Type B pancreatic cell (in vitro differentiated cells): ENCODE data around the gene PLEKHA1. TPM values are rescaled to one million over a fixed set of nuclear protein-coding genes. Genes with fewer than 3 reads are reported as not detected.

Source experiments
- DNase-seq: peaks from one replicate; pipeline ENCODE4 v3.0.0; 2021; ENCODE audit warnings: mixed read lengths; ENCODE audit not compliant: unreplicated experiment; ENCODE audit errors: extremely low spot score
- H3K27ac Mint-ChIP-seq: 2 replicates; pipeline ENCODE4 v1.8.0; 2021; ENCODE audit warnings: mild to moderate bottlenecking, mixed read lengths
- H3K27me3 Mint-ChIP-seq: 2 replicates; pipeline ENCODE4 v1.8.0; 2021; ENCODE audit warnings: mixed read lengths
- H3K36me3 Mint-ChIP-seq: 2 replicates; pipeline ENCODE4 v1.8.0; 2021; ENCODE audit warnings: mixed read lengths
- H3K4me1 Mint-ChIP-seq: one replicate; pipeline ENCODE4 v1.8.0; 2021; ENCODE audit warnings: mixed read lengths; ENCODE audit not compliant: unreplicated experiment
- H3K4me3 Mint-ChIP-seq: 2 replicates; pipeline ENCODE4 v1.8.0; 2021; ENCODE audit warnings: mild to moderate bottlenecking, mixed read lengths
- H3K9me3 Mint-ChIP-seq: 2 replicates; pipeline ENCODE4 v1.8.0; 2021; ENCODE audit warnings: mixed read lengths
- total RNA-seq: library from RNA; stranded (reverse); gene quantifications from 2 replicates; pipeline ENCODE4 v1.2.1, GENCODE V29; 2021; ENCODE audit warnings: low replicate concordance
- TF ChIP-seq, protein P1 (sequence below): fragments of 200-600 bp; sonication (generic); conservative IDR thresholded peaks from 2 replicates; pipeline ENCODE4 v1.5.0; 2021; ENCODE audit warnings: antibody characterized with exemption, mild to moderate bottlenecking

The PLEKHA1 gene
- total RNA-seq, 1 donor from 2014 or later, result 38.2 TPM

DNA sequence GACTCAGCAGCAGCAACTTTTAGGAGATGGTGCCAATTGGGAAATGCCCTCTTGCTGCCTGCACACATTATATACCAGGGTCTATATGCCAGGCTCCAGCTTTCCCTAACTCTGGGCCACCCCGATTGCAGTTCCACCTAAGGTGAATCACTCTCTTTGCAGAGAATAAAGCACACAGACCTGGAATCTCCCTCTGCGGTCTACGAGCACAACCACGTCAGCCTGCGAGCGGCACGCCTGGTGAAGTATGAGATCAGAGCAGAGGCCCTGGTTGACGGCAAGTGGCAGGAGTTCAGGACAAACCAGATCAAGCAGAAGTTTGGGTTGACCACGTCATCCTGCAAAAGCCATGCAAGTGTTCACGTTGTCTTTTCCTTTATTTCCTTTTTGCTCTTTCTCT lies 38.2 kb upstream of the PLEKHA1 start:
- no peak for DNase-seq
- peaks cover 24% of the 10 kb centered on the region for H3K4me1 Mint-ChIP-seq
- H3K4me3 Mint-ChIP-seq, result no peak overlapping the region
- H3K27me3 Mint-ChIP-seq, result peaks cover 9% of the 10 kb centered on the region
- TF ChIP-seq, protein P1, sequence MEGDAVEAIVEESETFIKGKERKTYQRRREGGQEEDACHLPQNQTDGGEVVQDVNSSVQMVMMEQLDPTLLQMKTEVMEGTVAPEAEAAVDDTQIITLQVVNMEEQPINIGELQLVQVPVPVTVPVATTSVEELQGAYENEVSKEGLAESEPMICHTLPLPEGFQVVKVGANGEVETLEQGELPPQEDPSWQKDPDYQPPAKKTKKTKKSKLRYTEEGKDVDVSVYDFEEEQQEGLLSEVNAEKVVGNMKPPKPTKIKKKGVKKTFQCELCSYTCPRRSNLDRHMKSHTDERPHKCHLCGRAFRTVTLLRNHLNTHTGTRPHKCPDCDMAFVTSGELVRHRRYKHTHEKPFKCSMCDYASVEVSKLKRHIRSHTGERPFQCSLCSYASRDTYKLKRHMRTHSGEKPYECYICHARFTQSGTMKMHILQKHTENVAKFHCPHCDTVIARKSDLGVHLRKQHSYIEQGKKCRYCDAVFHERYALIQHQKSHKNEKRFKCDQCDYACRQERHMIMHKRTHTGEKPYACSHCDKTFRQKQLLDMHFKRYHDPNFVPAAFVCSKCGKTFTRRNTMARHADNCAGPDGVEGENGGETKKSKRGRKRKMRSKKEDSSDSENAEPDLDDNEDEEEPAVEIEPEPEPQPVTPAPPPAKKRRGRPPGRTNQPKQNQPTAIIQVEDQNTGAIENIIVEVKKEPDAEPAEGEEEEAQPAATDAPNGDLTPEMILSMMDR, result no peak
- H3K27ac Mint-ChIP-seq, result no peak overlapping the region
- H3K9me3 Mint-ChIP-seq, result no peaks in the 10 kb centered on the region
- H3K36me3 Mint-ChIP-seq, result no peaks in the 10 kb centered on the region

- TF ChIP-seq, protein P1, result no peak
- H3K4me3 Mint-ChIP-seq, result no peak overlapping the region
- H3K27ac Mint-ChIP-seq, result no peak overlapping the region
- no peaks in the 10 kb centered on the region for H3K9me3 Mint-ChIP-seq
- no peak for DNase-seq
- H3K36me3 Mint-ChIP-seq, result no peaks in the 10 kb centered on the region
- H3K27me3 Mint-ChIP-seq, result peaks cover 3% of the 10 kb centered on the region
- H3K4me1 Mint-ChIP-seq, result peaks cover 18% of the 10 kb centered on the region
These were observed 37.5 kb upstream of the PLEKHA1 start for GRCh38 chr10:122336961-122337360.

- no peak for DNase-seq
- no peaks in the 10 kb centered on the region for H3K27me3 Mint-ChIP-seq
- TF ChIP-seq, protein P1, result no peak
- no peaks in the 10 kb centered on the region for H3K9me3 Mint-ChIP-seq
- peak overlapping the region; percentile 62 for H3K27ac Mint-ChIP-seq
- H3K4me1 Mint-ChIP-seq, result peaks cover 19% of the 10 kb centered on the region
- H3K36me3 Mint-ChIP-seq, result no peaks in the 10 kb centered on the region
- no peak overlapping the region for H3K4me3 Mint-ChIP-seq
These were observed 35.7 kb upstream of the PLEKHA1 start for GRCh38 chr10:122338609-122339441.

- Mint-ChIP-seq H3K4me1 (peaks cover 19% of the 10 kb centered on the region), H3K9me3 (peaks cover 10% of the 10 kb centered on the region), H3K27ac (peak overlapping the region; percentile 12), H3K27me3 (no peaks in the 10 kb centered on the region), H3K4me3 (no peak overlapping the region), H3K36me3 (no peaks in the 10 kb centered on the region)
- DNase-seq, result no peak
- TF ChIP-seq, protein P1, result no peak
These were observed 33.2 kb upstream of the PLEKHA1 start for GRCh38 chr10:122341141-122341810.

- no peaks in the 10 kb centered on the region for H3K36me3 Mint-ChIP-seq
- DNase-seq, result no peak
- peaks cover 19% of the 10 kb centered on the region for H3K4me1 Mint-ChIP-seq
- H3K27ac Mint-ChIP-seq, result no peak overlapping the region
- no peak overlapping the region for H3K4me3 Mint-ChIP-seq
- H3K27me3 Mint-ChIP-seq, result no peaks in the 10 kb centered on the region
- TF ChIP-seq, protein P1, result peak; percentile 77
- peaks cover 10% of the 10 kb centered on the region for H3K9me3 Mint-ChIP-seq
These were observed 32.0 kb upstream of the PLEKHA1 start for GRCh38 chr10:122342293-122343134.
